GM12878 (cell line): Measurements from ENCODE around the gene MARCHF10. TPM values are rescaled to one million over a fixed set of nuclear protein-coding genes. Genes with fewer than 3 reads are reported as not detected.

ENCODE experiments used
- ATAC-seq: fragments of 200-7000 bp; cut with Tn5 transposase; 3 replicates; pipeline ENCODE4 v1.9.1; 2020; ENCODE audit warnings: mild to moderate bottlenecking, moderate library complexity
- BruUV-seq: library from RNA; stranded (reverse); fragments of 400-500 nt; replicated peaks from 2 replicates; lab custom pipeline; 2021; lab: Mats Ljungman, UMichigan
- CTCF ChIA-PET: fragments of 300-600 bp; sonication (Branson Sonifier 250); formaldehyde crosslinking; extraction: SDS; loops from one replicate; lab custom pipeline; 2021; ENCODE audit warnings: inconsistent platforms; lab: Yijun Ruan, JAX
- POLR2A ChIA-PET: fragments of 350-600 bp; formaldehyde crosslinking; extraction: SDS; loops from one replicate; lab custom pipeline; 2021; ENCODE audit warnings: inconsistent platforms; lab: Charles Lee
- RAD21 ChIA-PET: fragments of 300-600 bp; sonication (Branson Sonifier 250); formaldehyde crosslinking; loops from one replicate; lab custom pipeline; 2023; ENCODE audit warnings: antibody characterized with exemption; ENCODE audit not compliant: unreplicated experiment; lab: Charles Lee
- SMC1A ChIA-PET: fragments of 300-600 bp; sonication (Branson Sonifier 250); formaldehyde crosslinking; loops from one replicate; lab custom pipeline; 2023; ENCODE audit not compliant: unreplicated experiment, uncharacterized antibody; lab: Charles Lee
- DNase-seq: peaks from one replicate; pipeline ENCODE4 v3.0.0-alpha.2; 2011; ENCODE audit warnings: low read depth, low spot score
- FAIRE-seq: peaks from 3 replicates; lab custom pipeline; 2011; peaks lifted over from hg19 to GRCh38; lab: Jason Lieb, UNC
- H2AFZ ChIP-seq: 2 replicates; pipeline ENCODE4 v1.6.0; 2011; ENCODE audit warnings: low read depth, low read length, control low read depth; ENCODE audit not compliant: control insufficient read depth
- H3K27ac ChIP-seq: 2 replicates; pipeline ENCODE4 v1.5.1; 2011; ENCODE audit warnings: control low read depth; ENCODE audit not compliant: control insufficient read depth, insufficient read depth
- H3K27me3 ChIP-seq, 2 experiments: replicated peaks in 1 of 2; 2 replicates each; pipeline versions ENCODE4 v1.6.0 to v1.6.1; 2011; ENCODE audit warnings: low read length in 1 of 2; ENCODE audit not compliant: control insufficient read depth in 2 of 2, insufficient read depth in 2 of 2
- H3K36me3 ChIP-seq, 2 experiments: 2 replicates each; pipeline ENCODE4 v1.5.1; 2011; ENCODE audit warnings: low read length in 1 of 2; ENCODE audit not compliant: control insufficient read depth in 2 of 2, insufficient read depth in 2 of 2
- H3K4me1 ChIP-seq: 2 replicates; pipeline ENCODE4 v1.6.1; 2011; ENCODE audit warnings: mild to moderate bottlenecking, low read length, moderate library complexity, mixed read lengths; ENCODE audit not compliant: control insufficient read depth, insufficient read depth
- H3K4me2 ChIP-seq: 2 replicates; pipeline ENCODE4 v1.6.0; 2011; ENCODE audit warnings: control low read depth; ENCODE audit not compliant: control insufficient read depth, insufficient read depth
- H3K4me3 ChIP-seq: fragments of 200-600 bp; sonication (generic); 2 replicates; pipeline ENCODE4 v1.5.1; 2016
- H3K79me2 ChIP-seq: 2 replicates; pipeline ENCODE4 v1.6.0; 2011; ENCODE audit warnings: low read length; ENCODE audit not compliant: control insufficient read depth, insufficient read depth
- H3K9ac ChIP-seq: 2 replicates; pipeline ENCODE4 v1.8.0; 2011; ENCODE audit warnings: low read length, control low read depth, mixed read lengths; ENCODE audit not compliant: control insufficient read depth, insufficient read depth
- H3K9me3 ChIP-seq: replicated peaks from 3 replicates; pipeline ENCODE4 v1.5.1; 2011; ENCODE audit warnings: mild to moderate bottlenecking, low read length; ENCODE audit not compliant: control insufficient read depth, insufficient read depth
- H4K20me1 ChIP-seq: 2 replicates; pipeline ENCODE4 v1.6.0; 2011; ENCODE audit not compliant: control insufficient read depth, insufficient read depth
- ATF2 ChIP-seq: IDR thresholded peaks from 2 replicates; pipeline ENCODE4 v1.6.1; 2012; ENCODE audit warnings: low read length, inconsistent platforms
- BHLHE40 ChIP-seq, 2 experiments: fragments of 450-650 bp in 1 of 2; IDR thresholded peaks; 2 replicates each; pipeline ENCODE4 v1.6.1; 2011 to 2017; ENCODE audit warnings: low read depth in 2 of 2, borderline replicate concordance in 1 of 2, improper control_type of control experiment in 1 of 2, low read length in 1 of 2, mild to moderate bottlenecking in 1 of 2
- E2F4 ChIP-seq: IDR thresholded peaks from 2 replicates; pipeline ENCODE4 v1.6.1; 2012; ENCODE audit warnings: low read depth, low read length, improper control_type of control experiment
- KAT2A ChIP-seq: conservative IDR thresholded peaks from 2 replicates; pipeline ENCODE4 v1.6.1; 2011; ENCODE audit warnings: low read depth, low read length; ENCODE audit not compliant: control insufficient read depth
- PAX8 ChIP-seq: fragments of 450-650 bp; IDR thresholded peaks from 2 replicates; pipeline ENCODE4 v1.6.1; 2017; ENCODE audit warnings: mild to moderate bottlenecking, moderate library complexity
- POU2F2 ChIP-seq: IDR thresholded peaks from 3 replicates; pipeline ENCODE4 v1.6.1; 2011; ENCODE audit warnings: low read depth, mild to moderate bottlenecking, low read length, borderline replicate concordance
- PRDM15 ChIP-seq: fragments of 450-650 bp; formaldehyde crosslinking; IDR thresholded peaks from 2 replicates; pipeline ENCODE4 v1.4.0; 2020; ENCODE audit warnings: mild to moderate bottlenecking, moderate library complexity
- RB1 ChIP-seq: fragments of 450-650 bp; formaldehyde crosslinking; IDR thresholded peaks from 2 replicates; pipeline ENCODE4 v1.6.1; 2017; ENCODE audit warnings: mild to moderate bottlenecking, borderline replicate concordance
- USF1 ChIP-seq: IDR thresholded peaks from 2 replicates; pipeline ENCODE4 v1.6.1; 2011; ENCODE audit warnings: borderline replicate concordance, low read depth, mild to moderate bottlenecking, moderate library complexity, mixed read lengths, low read length; ENCODE audit not compliant: insufficient read depth; ENCODE audit errors: extremely low read length
- ZNF217 ChIP-seq: fragments of 450-650 bp; IDR thresholded peaks from 2 replicates; pipeline ENCODE4 v1.6.1; 2017; ENCODE audit warnings: antibody characterized with exemption, mild to moderate bottlenecking
- ZNF384 ChIP-seq: IDR thresholded peaks from 2 replicates; pipeline ENCODE4 v1.6.1; 2012; ENCODE audit warnings: low read depth, mild to moderate bottlenecking, low read length, improper control_type of control experiment, borderline replicate concordance
- ZZZ3 ChIP-seq: IDR thresholded peaks from 2 replicates; pipeline ENCODE4 v1.6.1; 2011; ENCODE audit warnings: low read depth; ENCODE audit not compliant: control insufficient read depth, insufficient read length
- WGBS: methylation state at CpG from one replicate; pipeline ENCODE4 v1.1.6; 2016; ENCODE audit warnings: low lambda C conversion rate; ENCODE audit not compliant: insufficient replicate concordance, insufficient coverage; ENCODE audit errors: missing lambda C conversion rate; 5-methylcytosine and 5-hydroxymethylcytosine counted together
- in situ Hi-C: fragments of 300-500 bp; cut with MboI; formaldehyde crosslinking; loops from 9 replicates; pipeline ENCODE4 v1.14.3; 2018; ENCODE audit warnings: mixed read lengths
- intact Hi-C: fragments of 100-400 bp; cut with micrococcal nuclease; formaldehyde crosslinking; loops from one replicate; pipeline ENCODE4 v1.14.2; 2022; ENCODE audit not compliant: unreplicated experiment
- polyA plus RNA-seq, 11 experiments: library from polyadenylated mRNA; depleted of rRNA in 4 of 11; unstranded in 6 of 11; stranded (reverse) in 5 of 11; fragments of >200 nt; fragmentation: Nextera tagmentation in 4 of 11; fragmentation: Illumina TruSeq in 1 of 11; extraction: Ambion mirVana in 4 of 11; extraction: Trizol in 1 of 11; gene quantifications; 1 replicate in 1 of 11; 2 replicates in 10 of 11; pipeline versions ENCODE4 v1.2.1 to v1.2.3, GENCODE V29; 2011 to 2016; ENCODE audit warnings: inconsistent platforms in 2 of 11, missing spikeins in 2 of 11, low read depth in 1 of 11
- total RNA-seq, 4 experiments: library from RNA; depleted of rRNA in 3 of 4; stranded (reverse); fragments of >200 nt in 3 of 4; fragmentation: Illumina TruSeq in 1 of 4; extraction: Trizol in 1 of 4; gene quantifications; 2 replicates each; pipeline versions ENCODE4 v1.2.1 to v1.2.3, GENCODE V29; 2013 to 2021
- TF ChIP-seq, protein P1 (sequence below): fragments of 450-650 bp; IDR thresholded peaks from 2 replicates; pipeline ENCODE4 v1.6.1; 2017; ENCODE audit warnings: mild to moderate bottlenecking, low read depth, inconsistent platforms; ENCODE audit not compliant: poor library complexity, severe bottlenecking

The MARCHF10 gene
- total and polyA plus RNA-seq, 10 of the 15 experiments (the other 5 are each of a cell fraction or from before 2014, with no cell fraction given): 0.11 to 0.24 TPM; not detected in 8

- POLR2A ChIA-PET: no interaction called here
- CTCF ChIA-PET: interaction anchor here (0.6 kb wide), 1 partner anchor 423 kb away, joined by 3 read pairs; no protein-coding TSS in a partner anchor
- TF ChIP-seq ZNF384 (no peak), PRDM15 (CRISPR knock-in tag) (no peak), ZZZ3 (no peak), PAX8 (no peak), ATF2 (no peak), E2F4 (no peak), BHLHE40 (IDR thresholded peaks at IDR 0.05; ENCODE audit: borderline replicate concordance in 1 of 2, low read depth in 2 of 2, low read length in 1 of 2) (no peak), POU2F2 (no peak), USF1 (no peak), KAT2A (no peak), ZNF217 (no peak), RB1 (no peak)
- TF ChIP-seq, protein P1, sequence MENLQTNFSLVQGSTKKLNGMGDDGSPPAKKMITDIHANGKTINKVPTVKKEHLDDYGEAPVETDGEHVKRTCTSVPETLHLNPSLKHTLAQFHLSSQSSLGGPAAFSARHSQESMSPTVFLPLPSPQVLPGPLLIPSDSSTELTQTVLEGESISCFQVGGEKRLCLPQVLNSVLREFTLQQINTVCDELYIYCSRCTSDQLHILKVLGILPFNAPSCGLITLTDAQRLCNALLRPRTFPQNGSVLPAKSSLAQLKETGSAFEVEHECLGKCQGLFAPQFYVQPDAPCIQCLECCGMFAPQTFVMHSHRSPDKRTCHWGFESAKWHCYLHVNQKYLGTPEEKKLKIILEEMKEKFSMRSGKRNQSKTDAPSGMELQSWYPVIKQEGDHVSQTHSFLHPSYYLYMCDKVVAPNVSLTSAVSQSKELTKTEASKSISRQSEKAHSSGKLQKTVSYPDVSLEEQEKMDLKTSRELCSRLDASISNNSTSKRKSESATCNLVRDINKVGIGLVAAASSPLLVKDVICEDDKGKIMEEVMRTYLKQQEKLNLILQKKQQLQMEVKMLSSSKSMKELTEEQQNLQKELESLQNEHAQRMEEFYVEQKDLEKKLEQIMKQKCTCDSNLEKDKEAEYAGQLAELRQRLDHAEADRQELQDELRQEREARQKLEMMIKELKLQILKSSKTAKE: no peak
Measured at GRCh38 chr17:62802561-62803205, 5.4 kb downstream of the MARCHF10 start.

More at GRCh38 chr17:62802561-62803205, 5.4 kb downstream of the MARCHF10 start:
- Histone ChIP-seq H3K4me1 (no peaks in the 10 kb centered on the region), H3K9me3 (no peaks in the 10 kb centered on the region), H3K9ac (no peak overlapping the region), H3K79me2 (no peaks in the 10 kb centered on the region), H3K4me2 (no peak overlapping the region), H3K27me3 (peaks cover 0 to 3% of the 10 kb centered on the region in 2 experiments; a peak in 3 of 4 replicates), H2AFZ (no peak overlapping the region), H3K4me3 (no peak overlapping the region), H3K36me3 (no peaks in the 10 kb centered on the region), H3K27ac (no peak overlapping the region), H4K20me1 (no peaks in the 10 kb centered on the region)
- SMC1A ChIA-PET: no interaction called here
- WGBS: 16% methylated on average over 9 of the region's 9 CpGs
- no peak for ATAC-seq
- no peak for FAIRE-seq
- RAD21 ChIA-PET: no interaction called here
- no peak for DNase-seq
- no TSS peak for BruUV-seq
- in situ Hi-C loops (no loop called here), intact Hi-C loops (no loop called here)
